Tibial nerve (tissue), 4 donors: Measurements from ENCODE around the gene MAGI2.

ENCODE experiments used
- EP300 ChIP-seq, 2 donors: sonication (generic); formaldehyde crosslinking; IDR thresholded peaks; one replicate each; pipeline ENCODE4 v1.6.1; 2017; ENCODE audit warnings: antibody characterized with exemption in 2 of 2, mild to moderate bottlenecking in 1 of 2
- POLR2A ChIP-seq, 2 donors: fragments of 450-650 bp; IDR thresholded peaks; one replicate each; pipeline ENCODE4 v1.6.1; 2017; ENCODE audit warnings: antibody characterized with exemption in 2 of 2, mild to moderate bottlenecking in 2 of 2, moderate library complexity in 2 of 2
- TF ChIP-seq, protein P1 (sequence below), 5 experiments: fragments of 200-600 bp in 3 of 5; fragments of 450-650 bp in 2 of 5; sonication (generic) in 3 of 5; IDR thresholded peaks; one replicate each; pipeline ENCODE4 v1.5.1; 2016 to 2019; ENCODE audit warnings: antibody characterized with exemption in 5 of 5, mild to moderate bottlenecking in 3 of 5, moderate library complexity in 2 of 5

DNA sequence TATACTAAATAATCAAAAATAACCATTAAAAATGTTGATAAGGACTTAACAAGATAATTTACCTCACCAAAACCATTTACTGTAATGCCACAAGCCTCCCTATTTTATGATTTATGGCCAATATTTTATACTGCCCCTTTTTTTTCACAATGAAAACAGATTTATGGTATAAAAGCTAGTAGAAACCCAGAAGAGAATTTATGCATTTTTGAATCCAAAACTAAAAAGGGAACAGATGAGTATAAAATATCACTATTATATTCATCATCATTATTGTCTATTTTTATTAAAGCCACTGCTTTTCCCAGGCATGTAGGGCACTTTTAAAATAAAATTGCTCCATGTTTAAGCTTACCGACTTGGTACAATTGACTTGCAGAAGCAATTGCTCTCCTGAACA, 1229.9 kb downstream of the MAGI2 start:
- TF ChIP-seq, protein P1, sequence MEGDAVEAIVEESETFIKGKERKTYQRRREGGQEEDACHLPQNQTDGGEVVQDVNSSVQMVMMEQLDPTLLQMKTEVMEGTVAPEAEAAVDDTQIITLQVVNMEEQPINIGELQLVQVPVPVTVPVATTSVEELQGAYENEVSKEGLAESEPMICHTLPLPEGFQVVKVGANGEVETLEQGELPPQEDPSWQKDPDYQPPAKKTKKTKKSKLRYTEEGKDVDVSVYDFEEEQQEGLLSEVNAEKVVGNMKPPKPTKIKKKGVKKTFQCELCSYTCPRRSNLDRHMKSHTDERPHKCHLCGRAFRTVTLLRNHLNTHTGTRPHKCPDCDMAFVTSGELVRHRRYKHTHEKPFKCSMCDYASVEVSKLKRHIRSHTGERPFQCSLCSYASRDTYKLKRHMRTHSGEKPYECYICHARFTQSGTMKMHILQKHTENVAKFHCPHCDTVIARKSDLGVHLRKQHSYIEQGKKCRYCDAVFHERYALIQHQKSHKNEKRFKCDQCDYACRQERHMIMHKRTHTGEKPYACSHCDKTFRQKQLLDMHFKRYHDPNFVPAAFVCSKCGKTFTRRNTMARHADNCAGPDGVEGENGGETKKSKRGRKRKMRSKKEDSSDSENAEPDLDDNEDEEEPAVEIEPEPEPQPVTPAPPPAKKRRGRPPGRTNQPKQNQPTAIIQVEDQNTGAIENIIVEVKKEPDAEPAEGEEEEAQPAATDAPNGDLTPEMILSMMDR (IDR thresholded peaks at IDR 0.05), result no peak
- TF ChIP-seq POLR2A (IDR thresholded peaks at IDR 0.05), result no peak
- TF ChIP-seq EP300 (IDR thresholded peaks at IDR 0.05), result no peak
